ENCODE results near the gene CEACAM16.

Gene CEACAM16

GRCh38 chr19:44698492-44699201, at the start of gene CEACAM16:
CEACAM16 (plus strand) TSS chr19:44699151; CDS start chr19:44701457, 2,306 bp downstream.
- H3K4me3 ChIP-seq (ENCODE audit: low read length) = no peak within 1 kb of the TSS
- TF ChIP-seq, protein P1, sequence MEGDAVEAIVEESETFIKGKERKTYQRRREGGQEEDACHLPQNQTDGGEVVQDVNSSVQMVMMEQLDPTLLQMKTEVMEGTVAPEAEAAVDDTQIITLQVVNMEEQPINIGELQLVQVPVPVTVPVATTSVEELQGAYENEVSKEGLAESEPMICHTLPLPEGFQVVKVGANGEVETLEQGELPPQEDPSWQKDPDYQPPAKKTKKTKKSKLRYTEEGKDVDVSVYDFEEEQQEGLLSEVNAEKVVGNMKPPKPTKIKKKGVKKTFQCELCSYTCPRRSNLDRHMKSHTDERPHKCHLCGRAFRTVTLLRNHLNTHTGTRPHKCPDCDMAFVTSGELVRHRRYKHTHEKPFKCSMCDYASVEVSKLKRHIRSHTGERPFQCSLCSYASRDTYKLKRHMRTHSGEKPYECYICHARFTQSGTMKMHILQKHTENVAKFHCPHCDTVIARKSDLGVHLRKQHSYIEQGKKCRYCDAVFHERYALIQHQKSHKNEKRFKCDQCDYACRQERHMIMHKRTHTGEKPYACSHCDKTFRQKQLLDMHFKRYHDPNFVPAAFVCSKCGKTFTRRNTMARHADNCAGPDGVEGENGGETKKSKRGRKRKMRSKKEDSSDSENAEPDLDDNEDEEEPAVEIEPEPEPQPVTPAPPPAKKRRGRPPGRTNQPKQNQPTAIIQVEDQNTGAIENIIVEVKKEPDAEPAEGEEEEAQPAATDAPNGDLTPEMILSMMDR (IDR thresholded peaks at IDR 0.05; ENCODE audit: insufficient read depth, low read depth, low read length, missing control alignments) = no peak

GRCh38 chr19:44649578-44650145, 49.3 kb upstream of the CEACAM16 start:
- no peak overlapping the region for H3K4me3 ChIP-seq (ENCODE audit: low read length)
- TF ChIP-seq, protein P1 (IDR thresholded peaks at IDR 0.05; ENCODE audit: insufficient read depth, low read depth, low read length, missing control alignments) = no peak
- DNase-seq (ENCODE audit: low read depth) = no peak

More at GRCh38 chr19:44698492-44699201, at the start of gene CEACAM16:
- DNase-seq (ENCODE audit: low read depth) = no peak

DNA sequence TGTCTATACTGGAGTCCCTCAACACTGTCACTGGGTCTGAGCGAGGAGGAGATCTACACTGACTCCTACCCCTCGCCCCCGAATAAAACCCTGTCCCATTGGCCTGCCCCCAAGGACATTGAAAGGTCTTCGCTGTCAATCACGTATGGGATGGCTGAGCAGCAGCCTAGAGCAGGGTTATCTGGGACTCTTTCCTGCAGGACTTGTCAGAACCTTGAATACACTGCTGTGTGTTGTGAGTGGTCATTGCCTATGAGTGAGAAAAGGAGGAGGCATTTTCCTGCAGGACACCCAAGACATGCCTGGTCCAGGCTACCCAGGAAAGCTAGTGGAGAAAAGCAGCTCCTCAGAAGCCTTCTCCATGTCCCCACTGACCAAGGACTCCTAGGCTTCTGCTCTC, 45.6 kb upstream of the CEACAM16 start:
- no peak overlapping the region for H3K4me3 ChIP-seq (ENCODE audit: low read length)
- TF ChIP-seq, protein P1 (IDR thresholded peaks at IDR 0.05; ENCODE audit: insufficient read depth, low read depth, low read length, missing control alignments) = no peak
- DNase-seq (ENCODE audit: low read depth) = no peak

- H3K4me3 ChIP-seq (ENCODE audit: low read length) = no peak overlapping the region
- TF ChIP-seq, protein P1 (IDR thresholded peaks at IDR 0.05; ENCODE audit: insufficient read depth, low read depth, low read length, missing control alignments) = peak; percentile 63
- DNase-seq (ENCODE audit: low read depth) = peak; percentile 72
Observed at GRCh38 chr19:44653977-44654774, 44.8 kb upstream of the CEACAM16 start.

- TF ChIP-seq, protein P1 (IDR thresholded peaks at IDR 0.05; ENCODE audit: insufficient read depth, low read depth, low read length, missing control alignments) = peak; percentile 90
- H3K4me3 ChIP-seq (ENCODE audit: low read length) = no peak overlapping the region
- peak; percentile 48 for DNase-seq (ENCODE audit: low read depth)
Observed at GRCh38 chr19:44657211-44657921, 41.6 kb upstream of the CEACAM16 start.

DNA sequence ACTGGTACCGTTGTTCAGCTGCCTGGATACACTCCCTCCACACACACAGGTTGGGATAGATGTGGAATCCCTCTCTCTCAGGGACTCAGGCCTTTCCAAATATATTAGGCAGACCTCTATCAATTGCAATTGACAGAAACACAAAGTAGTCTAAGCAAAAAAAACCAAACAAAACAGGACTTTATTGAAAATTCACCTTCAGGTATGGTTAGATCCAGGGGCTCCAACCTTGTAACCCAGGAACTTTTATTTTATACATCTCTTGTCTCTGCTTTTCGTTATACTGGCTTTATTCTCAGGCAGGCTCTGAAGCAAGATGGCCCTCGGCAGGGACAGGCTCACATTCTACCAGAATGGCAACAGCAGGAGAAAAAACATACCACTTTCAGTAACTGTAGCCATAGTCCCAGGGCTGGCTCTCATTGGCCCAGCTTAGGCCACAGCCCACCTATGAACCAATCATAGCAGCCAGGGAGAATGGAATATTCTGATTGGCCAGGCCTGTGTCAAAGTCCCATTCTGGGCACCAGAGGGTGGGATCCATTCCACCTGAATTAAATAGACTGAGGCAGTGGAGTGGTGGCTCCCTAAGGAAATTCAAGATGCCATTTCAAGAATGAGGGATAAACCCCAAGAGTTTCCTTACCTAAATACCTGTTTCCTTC, 40.8 kb upstream of the CEACAM16 start:
- no peak for DNase-seq (ENCODE audit: low read depth)
- H3K4me3 ChIP-seq (ENCODE audit: low read length) = no peak overlapping the region
- TF ChIP-seq, protein P1 (IDR thresholded peaks at IDR 0.05; ENCODE audit: insufficient read depth, low read depth, low read length, missing control alignments) = no peak

Measured in epithelial cell of esophagus (primary cell).